Cardiac muscle cell (in vitro differentiated cells and primary cell): ENCODE results near the gene CHTF8. TPM values are rescaled to one million over a fixed set of nuclear protein-coding genes. Genes with fewer than 3 reads are reported as not detected.
"Not testable (repeated sequence)": the region's sequence is repeated elsewhere in the genome, so short reads cannot be mapped to it uniquely, and the experiment has no call there.

Experiments used
- DNase-seq, 2 donors: peaks; one replicate each; pipeline versions ENCODE4 v3.0.0 to v3.0.0-alpha.2; 2010 to 2017; ENCODE audit warnings: low read depth in 1 of 2, low spot score in 1 of 2
- H3K27ac ChIP-seq: fragments of 200-600 bp; sonication (generic); 2 replicates; pipeline ENCODE4 v1.5.1; 2016
- H3K27me3 ChIP-seq: fragments of 200-600 bp; sonication (generic); 2 replicates; pipeline ENCODE4 v1.6.0; 2016; ENCODE audit warnings: control low read depth
- H3K36me3 ChIP-seq: fragments of 200-600 bp; sonication (generic); 2 replicates; pipeline ENCODE4 v1.5.1; 2016; ENCODE audit warnings: control low read depth
- H3K4me1 ChIP-seq: fragments of 200-600 bp; sonication (generic); 2 replicates; pipeline ENCODE4 v1.8.1; 2017; ENCODE audit warnings: low read depth, mild to moderate bottlenecking, mixed run types
- H3K4me3 ChIP-seq: fragments of 200-600 bp; sonication (generic); 2 replicates; pipeline ENCODE4 v1.5.1; 2016; ENCODE audit warnings: mild to moderate bottlenecking
- H3K9me3 ChIP-seq: fragments of 200-600 bp; sonication (generic); 2 replicates; pipeline ENCODE4 v1.5.1; 2017; ENCODE audit warnings: low read depth, mild to moderate bottlenecking, control low read depth
- CTCF ChIP-seq: IDR thresholded peaks from 2 replicates; pipeline ENCODE4 v1.5.1; 2012; ENCODE audit warnings: low read depth, mild to moderate bottlenecking, low read length
- polyA plus RNA-seq: library from polyadenylated mRNA; unstranded; fragments of >200 nt; fragmentation: Nextera tagmentation; extraction: Ambion mirVana; gene quantifications from 2 replicates; pipeline ENCODE4 v1.2.1, GENCODE V29; 2016
- total RNA-seq: library from RNA; depleted of rRNA; stranded (reverse); fragments of >200 nt; gene quantifications from 2 replicates; pipeline ENCODE4 v1.2.3, GENCODE V29; 2016

Gene CHTF8
- total and polyA plus RNA-seq, 2 experiments from 2014 or later = 74.8 to 132 TPM

- H3K9me3 ChIP-seq = no peaks in the 10 kb centered on the region
- H3K4me1 ChIP-seq = peaks cover 12% of the 10 kb centered on the region
- peak overlapping the region; percentile 99 for H3K27ac ChIP-seq
- H3K36me3 ChIP-seq = peaks cover 4% of the 10 kb centered on the region
- DNase-seq = peak; percentile 42 to 47
- H3K4me3 ChIP-seq = peak overlapping the region; percentile 95
- H3K27me3 ChIP-seq = no peaks in the 10 kb centered on the region
- no peak for TF ChIP-seq CTCF
Measured at GRCh38 chr16:69131167-69131838, 1.1 kb downstream of the CHTF8 start.

GRCh38 chr16:69130461-69130860, 1.9 kb downstream of the CHTF8 start:
- no peak for TF ChIP-seq CTCF
- no peaks in the 10 kb centered on the region for H3K27me3 ChIP-seq
- H3K4me1 ChIP-seq = peaks cover 12% of the 10 kb centered on the region
- H3K27ac ChIP-seq = peak overlapping the region; percentile 99
- peaks cover 4% of the 10 kb centered on the region for H3K36me3 ChIP-seq
- DNase-seq = no peak
- H3K4me3 ChIP-seq = peak overlapping the region; percentile 95
- H3K9me3 ChIP-seq = no peaks in the 10 kb centered on the region

- peaks cover 8% of the 10 kb centered on the region for H3K4me1 ChIP-seq
- H3K36me3 ChIP-seq = peaks cover 4% of the 10 kb centered on the region
- H3K27me3 ChIP-seq = no peaks in the 10 kb centered on the region
- no peaks in the 10 kb centered on the region for H3K9me3 ChIP-seq
- H3K27ac ChIP-seq = no peak overlapping the region
- no peak for DNase-seq
- TF ChIP-seq CTCF = no peak
- no peak overlapping the region for H3K4me3 ChIP-seq
Measured at GRCh38 chr16:69127966-69128510, 4.3 kb downstream of the CHTF8 start.

- H3K27me3 ChIP-seq, DNase-seq, H3K9me3 ChIP-seq, H3K4me1 ChIP-seq, H3K36me3 ChIP-seq, H3K4me3 ChIP-seq: not testable (repeated sequence)
- H3K27ac ChIP-seq = peak overlapping the region; percentile 51
Measured at GRCh38 chr16:69126801-69127200, 5.6 kb downstream of the CHTF8 start.

- Histone ChIP-seq H3K36me3 (peaks cover 4% of the 10 kb centered on the region), H3K27me3 (no peaks in the 10 kb centered on the region), H3K9me3 (no peaks in the 10 kb centered on the region), H3K27ac (peak overlapping the region; percentile 51), H3K4me1 (peaks cover 8% of the 10 kb centered on the region), H3K4me3 (no peak overlapping the region)
- no peak for TF ChIP-seq CTCF
- DNase-seq = no peak
Measured at GRCh38 chr16:69126221-69126620, 6.2 kb downstream of the CHTF8 start.

GRCh38 chr16:69124961-69125360, 7.4 kb downstream of the CHTF8 start:
- H3K4me1 ChIP-seq, DNase-seq, H3K27me3 ChIP-seq, H3K4me3 ChIP-seq, H3K36me3 ChIP-seq, H3K9me3 ChIP-seq, H3K27ac ChIP-seq: not testable (repeated sequence)

- not testable (repeated sequence) for H3K27ac ChIP-seq, H3K27me3 ChIP-seq, H3K36me3 ChIP-seq, DNase-seq, H3K4me3 ChIP-seq, H3K4me1 ChIP-seq, H3K9me3 ChIP-seq
Measured at GRCh38 chr16:69124406-69124805, 8.0 kb downstream of the CHTF8 start.
